CD14-positive monocyte (primary cell): ENCODE results near the gene IGFALS. TPM values are rescaled to one million over a fixed set of nuclear protein-coding genes. Genes with fewer than 3 reads are reported as not detected.

Experiments
- DNase-seq, 3 donors: peaks; one replicate each; pipeline ENCODE4 v3.0.0-alpha.2; 2011 to 2022
- H2AFZ ChIP-seq: 2 replicates; pipeline ENCODE4 v1.6.0; 2012; ENCODE audit warnings: mild to moderate bottlenecking, low read depth, low read length, inconsistent platforms; ENCODE audit not compliant: insufficient read depth, poor library complexity, severe bottlenecking
- H3K27ac ChIP-seq, 2 donors: 1 replicate in 1 of 2; 2 replicates in 1 of 2; pipeline ENCODE4 v1.5.1; 2012 to 2013; ENCODE audit warnings: low read length in 2 of 2, control low read depth in 1 of 2, inconsistent platforms in 1 of 2, low read depth in 1 of 2, mild to moderate bottlenecking in 1 of 2
- H3K27me3 ChIP-seq, 2 donors: one replicate each; pipeline versions ENCODE4 v1.6.0 to v1.6.1; 2011 to 2013; ENCODE audit warnings: low read length in 2 of 2; ENCODE audit not compliant: control insufficient read depth in 2 of 2, insufficient read depth in 2 of 2
- H3K36me3 ChIP-seq, 2 donors: replicated peaks in 1 of 2; 1 replicate in 1 of 2; 2 replicates in 1 of 2; pipeline versions ENCODE4 v1.5.1 to v1.6.1; 2012 to 2013; ENCODE audit warnings: low read length in 2 of 2, control low read depth in 1 of 2, inconsistent platforms in 1 of 2, mild to moderate bottlenecking in 1 of 2; ENCODE audit not compliant: insufficient read depth in 2 of 2, control insufficient read depth in 1 of 2
- H3K4me1 ChIP-seq, 2 donors: 1 replicate in 1 of 2; 2 replicates in 1 of 2; pipeline versions ENCODE4 v1.5.1 to v1.6.1; 2012 to 2013; ENCODE audit warnings: low read length in 2 of 2, control low read depth in 1 of 2, inconsistent platforms in 1 of 2, mild to moderate bottlenecking in 1 of 2, moderate library complexity in 1 of 2; ENCODE audit not compliant: insufficient read depth in 2 of 2, control insufficient read depth in 1 of 2
- H3K4me2 ChIP-seq: replicated peaks from 2 replicates; pipeline ENCODE3; 2012; ENCODE audit warnings: low read length, moderate library complexity, mild to moderate bottlenecking; ENCODE audit not compliant: poor library complexity, severe bottlenecking; ENCODE audit errors: extremely low read depth
- H3K4me3 ChIP-seq, 3 experiments: fragments of 200-600 bp in 1 of 3; sonication (generic) in 1 of 3; replicated peaks in 1 of 3; 1 replicate in 2 of 3; 2 replicates in 1 of 3; pipeline ENCODE4 v1.5.1; 2011 to 2013; ENCODE audit warnings: low read length in 3 of 3, mild to moderate bottlenecking in 3 of 3, control low read depth in 2 of 3, low read depth in 2 of 3, inconsistent platforms in 1 of 3, moderate library complexity in 1 of 3
- H3K79me2 ChIP-seq: 2 replicates; pipeline ENCODE4 v1.6.0; 2012; ENCODE audit warnings: mild to moderate bottlenecking, control low read depth, inconsistent platforms, low read length, moderate library complexity; ENCODE audit not compliant: insufficient read depth
- H3K9ac ChIP-seq: 2 replicates; pipeline ENCODE4 v1.6.0; 2017; ENCODE audit warnings: low read length, mild to moderate bottlenecking; ENCODE audit not compliant: insufficient read depth, poor library complexity, severe bottlenecking
- H3K9me3 ChIP-seq, 2 donors: replicated peaks in 1 of 2; 1 replicate in 1 of 2; 2 replicates in 1 of 2; pipeline versions ENCODE4 v1.5.1 to v1.6.1; 2012 to 2013; ENCODE audit warnings: low read length in 2 of 2, control low read depth in 1 of 2; ENCODE audit not compliant: control insufficient read depth in 1 of 2, insufficient read depth in 1 of 2
- H4K20me1 ChIP-seq: 2 replicates; pipeline ENCODE4 v1.6.0; 2012; ENCODE audit warnings: mild to moderate bottlenecking, low read length, control low read depth, moderate library complexity; ENCODE audit not compliant: insufficient read depth
- H3K27ac Mint-ChIP-seq, 7 donors: one replicate each; pipeline ENCODE4 v1.8.0; 2020; ENCODE audit warnings: mild to moderate bottlenecking in 7 of 7, mixed read lengths in 7 of 7, moderate library complexity in 6 of 7, inconsistent platforms in 2 of 7
- H3K27me3 Mint-ChIP-seq, 3 donors: one replicate each; pipeline ENCODE4 v1.8.0; 2021 to 2022; ENCODE audit warnings: low read depth in 3 of 3, mild to moderate bottlenecking in 3 of 3, mixed read lengths in 3 of 3, moderate library complexity in 3 of 3, inconsistent platforms in 1 of 3
- H3K36me3 Mint-ChIP-seq, 2 donors: one replicate each; pipeline ENCODE4 v1.8.0; 2020; ENCODE audit warnings: mixed read lengths in 2 of 2, inconsistent platforms in 1 of 2, mild to moderate bottlenecking in 1 of 2
- H3K4me1 Mint-ChIP-seq: one replicate; pipeline ENCODE4 v1.8.0; 2020; ENCODE audit warnings: mild to moderate bottlenecking, mixed read lengths
- H3K4me3 Mint-ChIP-seq, 2 donors: one replicate each; pipeline ENCODE4 v1.8.0; 2020; ENCODE audit warnings: mild to moderate bottlenecking in 2 of 2, mixed read lengths in 2 of 2, moderate library complexity in 1 of 2
- H3K9me3 Mint-ChIP-seq, 7 donors: one replicate each; pipeline ENCODE4 v1.8.0; 2020 to 2022; ENCODE audit warnings: mixed read lengths in 7 of 7, mild to moderate bottlenecking in 6 of 7, moderate library complexity in 6 of 7, inconsistent platforms in 2 of 7
- WGBS: methylation state at CpG from one replicate; pipeline ENCODE4 v1.1.5; 2013; ENCODE audit warnings: missing lambda C conversion rate; ENCODE audit not compliant: insufficient coverage; 5-methylcytosine and 5-hydroxymethylcytosine counted together
- intact Hi-C, 2 donors: fragments of 100-400 bp; cut with micrococcal nuclease; formaldehyde crosslinking; loops; one replicate each; pipeline versions ENCODE4 v1.15.0 to v1.15.1; 2023
- polyA plus RNA-seq, 3 donors: library from polyadenylated mRNA; depleted of rRNA in 1 of 3; unstranded in 2 of 3; stranded (reverse) in 1 of 3; fragments of 300-500 nt in 2 of 3; fragments of >200 nt in 1 of 3; fragmentation: Illumina TruSeq in 2 of 3; gene quantifications; 1 replicate in 2 of 3; 2 replicates in 1 of 3; pipeline ENCODE4 v1.2.3, GENCODE V29; 2012 to 2021
- TF ChIP-seq, protein P1 (sequence below): fragments of 200-600 bp; IDR thresholded peaks from one replicate; pipeline ENCODE4 v1.8.0; 2022; ENCODE audit warnings: antibody characterized with exemption, mild to moderate bottlenecking

Gene IGFALS
- polyA plus RNA-seq, 3 donors = 0.07 TPM; not detected in 2

DNA sequence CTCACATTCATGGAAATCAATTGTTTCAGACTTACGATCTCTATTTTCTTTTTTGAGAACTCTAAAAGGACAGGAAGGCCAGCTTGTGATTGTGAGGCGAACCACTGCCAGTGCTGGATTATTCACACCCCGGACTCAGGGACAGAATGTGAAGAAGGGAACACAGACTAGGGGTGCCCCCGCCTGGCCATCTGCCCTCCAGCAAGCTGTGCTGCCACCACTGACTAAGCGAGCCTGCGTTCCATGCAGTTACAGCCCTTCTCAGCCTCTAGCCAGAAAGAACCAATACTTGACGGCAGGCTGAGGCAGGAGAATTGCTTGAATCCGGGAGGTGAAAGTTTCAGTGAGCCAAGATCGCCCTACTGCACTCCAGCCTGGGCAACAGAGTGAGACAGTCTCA lies 30.3 kb upstream of the IGFALS start:
- DNase-seq = no peak
- peaks cover 0 to 2% (median 0%) of the 10 kb centered on the region in 7 donors for H3K9me3 Mint-ChIP-seq
- no peak overlapping the region for H3K9ac ChIP-seq
- intact Hi-C loops = no loop called here
- peaks cover 19 to 33% of the 10 kb centered on the region in 2 donors for H3K4me1 ChIP-seq
- no peak overlapping the region for H3K4me3 ChIP-seq
- no peak overlapping the region for H3K4me3 Mint-ChIP-seq
- H3K36me3 Mint-ChIP-seq = peaks cover 18 to 50% of the 10 kb centered on the region in 2 donors
- peaks cover 38 to 42% of the 10 kb centered on the region in 2 donors for H3K36me3 ChIP-seq
- WGBS = 78% methylated on average over 9 of the region's 9 CpGs
- H3K27ac Mint-ChIP-seq = no peak overlapping the region
- peaks cover 0 to 3% (median 0%) of the 10 kb centered on the region in 3 donors for H3K27me3 Mint-ChIP-seq
- H3K4me1 Mint-ChIP-seq = peaks cover 26% of the 10 kb centered on the region
- H3K9me3 ChIP-seq = no peaks in the 10 kb centered on the region
- no peak overlapping the region for H3K27ac ChIP-seq
- TF ChIP-seq, protein P1, sequence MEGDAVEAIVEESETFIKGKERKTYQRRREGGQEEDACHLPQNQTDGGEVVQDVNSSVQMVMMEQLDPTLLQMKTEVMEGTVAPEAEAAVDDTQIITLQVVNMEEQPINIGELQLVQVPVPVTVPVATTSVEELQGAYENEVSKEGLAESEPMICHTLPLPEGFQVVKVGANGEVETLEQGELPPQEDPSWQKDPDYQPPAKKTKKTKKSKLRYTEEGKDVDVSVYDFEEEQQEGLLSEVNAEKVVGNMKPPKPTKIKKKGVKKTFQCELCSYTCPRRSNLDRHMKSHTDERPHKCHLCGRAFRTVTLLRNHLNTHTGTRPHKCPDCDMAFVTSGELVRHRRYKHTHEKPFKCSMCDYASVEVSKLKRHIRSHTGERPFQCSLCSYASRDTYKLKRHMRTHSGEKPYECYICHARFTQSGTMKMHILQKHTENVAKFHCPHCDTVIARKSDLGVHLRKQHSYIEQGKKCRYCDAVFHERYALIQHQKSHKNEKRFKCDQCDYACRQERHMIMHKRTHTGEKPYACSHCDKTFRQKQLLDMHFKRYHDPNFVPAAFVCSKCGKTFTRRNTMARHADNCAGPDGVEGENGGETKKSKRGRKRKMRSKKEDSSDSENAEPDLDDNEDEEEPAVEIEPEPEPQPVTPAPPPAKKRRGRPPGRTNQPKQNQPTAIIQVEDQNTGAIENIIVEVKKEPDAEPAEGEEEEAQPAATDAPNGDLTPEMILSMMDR = no peak
- peaks cover 50% of the 10 kb centered on the region for H3K79me2 ChIP-seq
- H3K4me2 ChIP-seq = no peak overlapping the region
- no peaks in the 10 kb centered on the region for H3K27me3 ChIP-seq
- H2AFZ ChIP-seq = no peak overlapping the region
- H4K20me1 ChIP-seq = peaks cover 59% of the 10 kb centered on the region

DNA sequence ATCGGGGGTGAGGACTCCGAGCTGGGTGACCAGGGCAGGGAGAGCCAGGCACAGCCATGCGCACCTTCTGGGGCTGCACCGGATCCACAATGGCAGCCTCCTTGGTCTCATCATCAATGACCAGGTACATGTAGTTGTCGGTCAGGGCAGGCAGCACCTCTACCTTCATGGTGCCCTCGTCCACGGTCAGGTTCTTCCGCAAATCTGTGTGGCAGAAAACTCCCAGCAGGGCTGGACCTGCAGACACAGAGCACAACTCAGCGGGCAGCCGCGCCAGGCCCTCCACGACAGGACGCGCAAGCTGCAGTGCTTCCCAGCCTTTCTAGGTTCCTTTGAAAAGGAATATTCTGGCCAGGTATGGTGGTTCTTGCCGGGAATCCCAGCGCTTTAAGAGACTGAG lies 29.3 kb upstream of the IGFALS start:
- H3K4me1 Mint-ChIP-seq = peaks cover 18% of the 10 kb centered on the region
- H3K4me3 Mint-ChIP-seq = no peak overlapping the region
- Histone ChIP-seq H3K9me3 (no peaks in the 10 kb centered on the region), H3K36me3 (peaks cover 48 to 52% of the 10 kb centered on the region in 2 donors), H3K4me1 (peaks cover 14 to 24% of the 10 kb centered on the region in 2 donors), H3K27ac (no peak overlapping the region), H3K4me3 (no peak overlapping the region), H3K79me2 (peaks cover 40% of the 10 kb centered on the region), H3K27me3 (no peaks in the 10 kb centered on the region), H4K20me1 (peaks cover 61% of the 10 kb centered on the region), H3K4me2 (no peak overlapping the region), H3K9ac (no peak overlapping the region), H2AFZ (no peak overlapping the region)
- WGBS = over 99% methylated on average over 16 of the region's 16 CpGs
- TF ChIP-seq, protein P1 = no peak
- no peak for DNase-seq
- peaks cover 0 to 2% (median 0%) of the 10 kb centered on the region in 7 donors for H3K9me3 Mint-ChIP-seq
- intact Hi-C loops = no loop called here
- peaks cover 0 to 3% (median 0%) of the 10 kb centered on the region in 3 donors for H3K27me3 Mint-ChIP-seq
- peaks cover 20 to 57% of the 10 kb centered on the region in 2 donors for H3K36me3 Mint-ChIP-seq
- H3K27ac Mint-ChIP-seq = peak overlapping the region in 1 of 7 donors; percentile 76
